Skin epidermis (tissue), 12 donors: ENCODE results near the gene CCDC127.
"Not testable (repeated sequence)": the region's sequence is repeated elsewhere in the genome, so short reads cannot be mapped to it uniquely, and the experiment has no call there.

Source experiments
- H3K27ac ChIP-seq, 21 experiments: fragments of 200-600 bp; sonication (generic) in 11 of 21; one replicate each; pipeline ENCODE4 v1.5.0; 2020; ENCODE audit warnings: mild to moderate bottlenecking in 3 of 21, inconsistent platforms in 2 of 21, moderate library complexity in 2 of 21
- H3K4me3 ChIP-seq, 7 experiments: fragments of 200-600 bp; sonication (generic) in 2 of 7; one replicate each; pipeline ENCODE4 v1.5.0; 2020; ENCODE audit warnings: inconsistent platforms in 2 of 7, mild to moderate bottlenecking in 2 of 7, moderate library complexity in 1 of 7

Gene CCDC127

GRCh38 chr5:178110-178509 is 39.8 kb downstream of the CCDC127 start:
- Histone ChIP-seq H3K27ac (no peak overlapping the region), H3K4me3 (no peak overlapping the region)

GRCh38 chr5:176296-176823 is 41.6 kb downstream of the CCDC127 start:
- H3K4me3 ChIP-seq, result no peak overlapping the region
- H3K27ac ChIP-seq, result no peak overlapping the region

GRCh38 chr5:174876-175465 is 43.0 kb downstream of the CCDC127 start:
- Histone ChIP-seq H3K4me3 (no peak overlapping the region), H3K27ac (no peak overlapping the region)

- H3K27ac ChIP-seq, result no peak overlapping the region
These were observed 43.7 kb downstream of the CCDC127 start for GRCh38 chr5:174291-174600.

GRCh38 chr5:173392-174290 is 44.3 kb downstream of the CCDC127 start:
- Histone ChIP-seq H3K4me3 (no peak overlapping the region), H3K27ac (no peak overlapping the region)

More at GRCh38 chr5:174291-174600, 43.7 kb downstream of the CCDC127 start:
- H3K4me3 ChIP-seq, result no peak overlapping the region

GRCh38 chr5:172841-173251 is 45.1 kb downstream of the CCDC127 start:
- H3K27ac ChIP-seq, result no peak overlapping the region
- H3K4me3 ChIP-seq, result no peak overlapping the region

GRCh38 chr5:172421-172820 is 45.5 kb downstream of the CCDC127 start:
- H3K27ac ChIP-seq, result no peak overlapping the region

GRCh38 chr5:171801-172331 is 46.1 kb downstream of the CCDC127 start:
- H3K27ac ChIP-seq, result no peak overlapping the region
- no peak overlapping the region for H3K4me3 ChIP-seq

More at GRCh38 chr5:172421-172820, 45.5 kb downstream of the CCDC127 start:
- H3K4me3 ChIP-seq, result no peak overlapping the region

- Histone ChIP-seq H3K4me3 (no peak overlapping the region), H3K27ac (peak overlapping the region in 1 of 21 experiments; percentile 14)
These were observed 46.8 kb downstream of the CCDC127 start for GRCh38 chr5:170971-171800.

GRCh38 chr5:169728-170094 is 48.2 kb downstream of the CCDC127 start:
- Histone ChIP-seq H3K27ac (peak overlapping the region in 6 of 21 experiments; percentile 14 to 71 (median 32)), H3K4me3 (no peak overlapping the region)

- H3K27ac ChIP-seq, result peak overlapping the region in 10 of 21 experiments; percentile 12 to 71 (median 58)
These were observed 48.8 kb downstream of the CCDC127 start for GRCh38 chr5:169071-169727.

GRCh38 chr5:167982-168660 is 49.8 kb downstream of the CCDC127 start:
- H3K27ac ChIP-seq, result peak overlapping the region in 8 of 21 experiments; percentile 50 to 71 (median 63)
- no peak overlapping the region for H3K4me3 ChIP-seq

More at GRCh38 chr5:169071-169727, 48.8 kb downstream of the CCDC127 start:
- H3K4me3 ChIP-seq, result no peak overlapping the region

GRCh38 chr5:167511-167910 is 50.4 kb downstream of the CCDC127 start:
- H3K27ac ChIP-seq, result peak overlapping the region in 4 of 21 experiments; percentile 50 to 70 (median 62)
- no peak overlapping the region for H3K4me3 ChIP-seq

- no peak overlapping the region for H3K4me3 ChIP-seq
- H3K27ac ChIP-seq, result no peak overlapping the region
These were observed 51.2 kb downstream of the CCDC127 start for GRCh38 chr5:166441-167372.

GRCh38 chr5:164783-165182 is 53.2 kb downstream of the CCDC127 start:
- not testable (repeated sequence) for H3K4me3 ChIP-seq, H3K27ac ChIP-seq

GRCh38 chr5:164244-164643 is 53.7 kb downstream of the CCDC127 start:
- Histone ChIP-seq H3K4me3 (no peak overlapping the region), H3K27ac (no peak overlapping the region)

- no peak overlapping the region for H3K27ac ChIP-seq
- H3K4me3 ChIP-seq, result no peak overlapping the region
These were observed 54.1 kb downstream of the CCDC127 start for GRCh38 chr5:163841-164240.

GRCh38 chr5:163338-163620 is 54.7 kb downstream of the CCDC127 start:
- no peak overlapping the region for H3K27ac ChIP-seq
- no peak overlapping the region for H3K4me3 ChIP-seq
